Astrocyte (in vitro differentiated cells and primary cell): ENCODE results near the gene RNFT2. TPM values are rescaled to one million over a fixed set of nuclear protein-coding genes. Genes with fewer than 3 reads are reported as not detected.

Source experiments
- DNase-seq: peaks from one replicate; pipeline ENCODE4 v3.0.0-alpha.2; 2010; ENCODE audit warnings: low read depth
- FAIRE-seq: peaks from 2 replicates; lab custom pipeline; 2011; peaks lifted over from hg19 to GRCh38; lab: Jason Lieb, UNC
- H2AFZ ChIP-seq: 2 replicates; pipeline ENCODE4 v1.6.0; 2012; ENCODE audit warnings: low read depth, low read length, inconsistent platforms
- H3K27ac ChIP-seq: 2 replicates; pipeline ENCODE4 v1.5.1; 2011; ENCODE audit warnings: low read depth, low read length, inconsistent platforms
- H3K27me3 ChIP-seq: 2 replicates; pipeline ENCODE4 v1.6.0; 2011; ENCODE audit warnings: low read length, inconsistent platforms; ENCODE audit not compliant: insufficient read depth
- H3K36me3 ChIP-seq: 2 replicates; pipeline ENCODE4 v1.5.1; 2011; ENCODE audit warnings: low read length, inconsistent platforms; ENCODE audit not compliant: insufficient read depth
- H3K4me1 ChIP-seq: 2 replicates; pipeline ENCODE4 v1.5.1; 2011; ENCODE audit warnings: low read length, inconsistent platforms; ENCODE audit not compliant: insufficient read depth
- H3K4me2 ChIP-seq: 2 replicates; pipeline ENCODE4 v1.6.0; 2012; ENCODE audit warnings: low read length, inconsistent platforms
- H3K4me3 ChIP-seq: 2 replicates; pipeline ENCODE4 v1.5.1; 2011; ENCODE audit warnings: low read depth, mild to moderate bottlenecking, low read length, inconsistent platforms; ENCODE audit not compliant: insufficient read depth
- H3K79me2 ChIP-seq: 2 replicates; pipeline ENCODE4 v1.6.0; 2012; ENCODE audit warnings: mild to moderate bottlenecking, low read length, inconsistent platforms; ENCODE audit not compliant: insufficient read depth
- H3K9ac ChIP-seq: 2 replicates; pipeline ENCODE4 v1.6.0; 2012; ENCODE audit warnings: mild to moderate bottlenecking, low read length, inconsistent platforms
- H3K9me3 ChIP-seq: 2 replicates; pipeline ENCODE4 v1.5.1; 2012; ENCODE audit warnings: low read depth, mild to moderate bottlenecking, low read length, inconsistent platforms; ENCODE audit not compliant: insufficient read depth
- H4K20me1 ChIP-seq: 2 replicates; pipeline ENCODE4 v1.6.0; 2012; ENCODE audit warnings: low read length, inconsistent platforms; ENCODE audit not compliant: insufficient read depth
- H3K27ac Mint-ChIP-seq: one replicate; pipeline ENCODE4 v1.8.0; 2021; ENCODE audit warnings: mild to moderate bottlenecking, mixed read lengths; ENCODE audit not compliant: unreplicated experiment
- H3K27me3 Mint-ChIP-seq: one replicate; pipeline ENCODE4 v1.8.0; 2021; ENCODE audit warnings: low read depth, mixed read lengths; ENCODE audit not compliant: unreplicated experiment
- H3K36me3 Mint-ChIP-seq: one replicate; pipeline ENCODE4 v1.8.0; 2021; ENCODE audit warnings: low read depth, mixed read lengths; ENCODE audit not compliant: unreplicated experiment
- H3K4me1 Mint-ChIP-seq: one replicate; pipeline ENCODE4 v1.8.0; 2021; ENCODE audit warnings: low read depth, mixed read lengths; ENCODE audit not compliant: unreplicated experiment
- H3K4me3 Mint-ChIP-seq: one replicate; pipeline ENCODE4 v1.8.0; 2021; ENCODE audit warnings: mild to moderate bottlenecking, moderate library complexity, mixed read lengths; ENCODE audit not compliant: unreplicated experiment
- H3K9me3 Mint-ChIP-seq: one replicate; pipeline ENCODE4 v1.8.0; 2021; ENCODE audit warnings: mild to moderate bottlenecking, mixed read lengths; ENCODE audit not compliant: unreplicated experiment
- CTCF ChIP-seq: IDR thresholded peaks from 2 replicates; pipeline ENCODE4 v1.5.1; 2011; ENCODE audit warnings: low read depth, mild to moderate bottlenecking, inconsistent platforms, low read length, moderate library complexity; ENCODE audit not compliant: insufficient read depth
- EZH2 ChIP-seq: IDR thresholded peaks from 2 replicates; pipeline ENCODE4 v1.6.1; 2012; ENCODE audit warnings: mild to moderate bottlenecking, low read length, inconsistent platforms; ENCODE audit not compliant: insufficient read depth
- total RNA-seq: library from RNA; stranded (reverse); gene quantifications from 2 replicates; pipeline ENCODE4 v1.2.1, GENCODE V29; 2021

RNFT2 gene
- total RNA-seq, 1 donor from 2014 or later, result 8.9 TPM

- TF ChIP-seq EZH2 (no peak), CTCF (no peak)
- FAIRE-seq (no peak), DNase-seq (no peak)
- peak overlapping the region; percentile 85 for H3K4me2 ChIP-seq
- peaks cover 2% of the 10 kb centered on the region for H3K36me3 Mint-ChIP-seq
- H4K20me1 ChIP-seq, result peaks cover 3% of the 10 kb centered on the region
- peaks cover 13% of the 10 kb centered on the region for H3K4me1 ChIP-seq
- H3K9ac ChIP-seq, result no peak overlapping the region
- H2AFZ ChIP-seq, result peak overlapping the region; percentile 47
- H3K4me3 ChIP-seq, result peak overlapping the region; percentile 10
- H3K27ac ChIP-seq, result no peak overlapping the region
- H3K9me3 ChIP-seq, result peaks cover 4% of the 10 kb centered on the region
- H3K4me3 Mint-ChIP-seq, result peak overlapping the region; percentile 86
- no peaks in the 10 kb centered on the region for H3K36me3 ChIP-seq
- peaks cover 11% of the 10 kb centered on the region for H3K9me3 Mint-ChIP-seq
- peaks cover 70% of the 10 kb centered on the region for H3K27me3 ChIP-seq
- peak overlapping the region; percentile 56 for H3K27ac Mint-ChIP-seq
- H3K79me2 ChIP-seq, result no peaks in the 10 kb centered on the region
- H3K27me3 Mint-ChIP-seq, result peaks cover 40% of the 10 kb centered on the region
- peaks cover 18% of the 10 kb centered on the region for H3K4me1 Mint-ChIP-seq
These were observed 140.7 kb downstream of the RNFT2 start for GRCh38 chr12:116878567-116879508.

GRCh38 chr12:116879509-116880212 is 141.5 kb downstream of the RNFT2 start:
- DNase-seq (no peak), FAIRE-seq (no peak)
- Histone ChIP-seq H3K4me1 (peaks cover 13% of the 10 kb centered on the region), H3K4me2 (peak overlapping the region; percentile 85), H3K36me3 (no peaks in the 10 kb centered on the region), H3K4me3 (no peak overlapping the region), H3K79me2 (no peaks in the 10 kb centered on the region), H2AFZ (peak overlapping the region; percentile 47), H3K27ac (no peak overlapping the region), H3K9ac (no peak overlapping the region), H3K27me3 (peaks cover 71% of the 10 kb centered on the region), H3K9me3 (peaks cover 1% of the 10 kb centered on the region), H4K20me1 (peaks cover 3% of the 10 kb centered on the region)
- Mint-ChIP-seq H3K27ac (peak overlapping the region; percentile 56), H3K4me1 (peaks cover 18% of the 10 kb centered on the region), H3K36me3 (peaks cover 2% of the 10 kb centered on the region), H3K27me3 (peaks cover 47% of the 10 kb centered on the region), H3K9me3 (peaks cover 6% of the 10 kb centered on the region), H3K4me3 (peak overlapping the region; percentile 93)
- TF ChIP-seq CTCF, result no peak
- peak; percentile 33 for TF ChIP-seq EZH2
